Testis (tissue), 3 donors: ENCODE data around the gene GSTA4. TPM values are rescaled to one million over a fixed set of nuclear protein-coding genes. Genes with fewer than 3 reads are reported as not detected.

Source experiments
- DNase-seq: peaks from one replicate; pipeline ENCODE4 v3.0.0-alpha.2; 2019
- H3K27ac ChIP-seq, 2 donors: fragments of 200-600 bp; sonication (generic); one replicate each; pipeline ENCODE4 v1.5.1; 2019
- H3K27me3 ChIP-seq: fragments of 200-600 bp; sonication (generic); one replicate; pipeline ENCODE4 v1.5.1; 2019
- H3K36me3 ChIP-seq: fragments of 200-600 bp; sonication (generic); one replicate; pipeline ENCODE4 v1.5.1; 2017; ENCODE audit warnings: low read depth; ENCODE audit errors: missing control alignments
- H3K4me1 ChIP-seq: fragments of 200-600 bp; sonication (generic); one replicate; pipeline ENCODE4 v1.5.1; 2019
- H3K4me3 ChIP-seq, 2 donors: fragments of 200-600 bp; sonication (generic); one replicate each; pipeline ENCODE4 v1.5.1; 2017 to 2019
- H3K9me3 ChIP-seq: fragments of 200-600 bp; sonication (generic); one replicate; pipeline ENCODE4 v1.5.1; 2017
- POLR2A ChIP-seq: fragments of 450-650 bp; IDR thresholded peaks from one replicate; pipeline ENCODE4 v1.6.1; 2017; ENCODE audit warnings: antibody characterized with exemption, mild to moderate bottlenecking, moderate library complexity
- WGBS, 2 donors: methylation state at CpG; one replicate each; pipeline ENCODE4 v1.1.5; 2018; 5-methylcytosine and 5-hydroxymethylcytosine counted together
- intact Hi-C: fragments of 100-400 bp; cut with DNase I; formaldehyde crosslinking; loops from one replicate; pipeline ENCODE4 v1.15.1; 2023; ENCODE audit warnings: low total_unique reads
- polyA plus RNA-seq: library from polyadenylated mRNA; stranded (reverse); fragments of 350-450 nt; fragmentation: Illumina TruSeq; extraction: RNeasy Lipid Tissue Mini Kit (QIAGEN cat#74804); gene quantifications from one replicate; pipeline ENCODE4 v1.2.3, GENCODE V29; 2014; ENCODE audit warnings: low read depth, low replicate concordance; ENCODE audit not compliant: insufficient read depth
- total RNA-seq, 2 donors: library from RNA; depleted of rRNA; stranded (reverse); fragments of >200 nt; gene quantifications; one replicate each; pipeline ENCODE4 v1.2.3, GENCODE V29; 2016
- TF ChIP-seq, protein P1 (sequence below), 3 experiments: fragments of 450-650 bp in 2 of 3; fragments of 200-600 bp in 1 of 3; sonication (generic) in 1 of 3; IDR thresholded peaks; one replicate each; pipeline ENCODE4 v1.5.1; 2016 to 2019; ENCODE audit warnings: antibody characterized with exemption in 3 of 3, mild to moderate bottlenecking in 2 of 3, moderate library complexity in 1 of 3

The GSTA4 gene
- total and polyA plus RNA-seq, 3 donors from 2014 or later: 63.1 to 91.5 (median 87.3) TPM

DNA sequence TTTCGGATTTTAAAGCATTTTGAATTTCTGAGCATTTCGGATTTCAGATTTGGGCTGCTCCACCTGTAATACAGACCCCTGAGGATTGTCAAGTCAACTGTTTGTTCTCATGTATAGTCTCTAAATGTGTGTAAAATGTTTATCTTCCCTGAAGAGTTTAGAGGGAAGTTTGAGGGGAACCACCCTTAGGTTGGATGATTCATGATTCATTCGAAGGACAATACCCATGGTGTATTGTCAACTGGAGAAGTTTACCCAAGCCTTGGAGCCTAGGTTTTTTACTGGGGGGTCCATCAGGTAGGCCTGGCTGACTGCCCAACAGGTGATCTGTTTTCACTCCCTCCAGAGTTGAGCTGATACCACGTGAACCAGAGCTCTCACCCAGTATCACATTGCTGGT is 18.9 kb downstream of the GSTA4 start:
- Histone ChIP-seq H3K27me3 (no peaks in the 10 kb centered on the region), H3K27ac (no peak overlapping the region), H3K4me3 (no peak overlapping the region), H3K9me3 (no peaks in the 10 kb centered on the region), H3K4me1 (no peaks in the 10 kb centered on the region), H3K36me3 (no peaks in the 10 kb centered on the region)
- no peak for TF ChIP-seq POLR2A
- TF ChIP-seq, protein P1, sequence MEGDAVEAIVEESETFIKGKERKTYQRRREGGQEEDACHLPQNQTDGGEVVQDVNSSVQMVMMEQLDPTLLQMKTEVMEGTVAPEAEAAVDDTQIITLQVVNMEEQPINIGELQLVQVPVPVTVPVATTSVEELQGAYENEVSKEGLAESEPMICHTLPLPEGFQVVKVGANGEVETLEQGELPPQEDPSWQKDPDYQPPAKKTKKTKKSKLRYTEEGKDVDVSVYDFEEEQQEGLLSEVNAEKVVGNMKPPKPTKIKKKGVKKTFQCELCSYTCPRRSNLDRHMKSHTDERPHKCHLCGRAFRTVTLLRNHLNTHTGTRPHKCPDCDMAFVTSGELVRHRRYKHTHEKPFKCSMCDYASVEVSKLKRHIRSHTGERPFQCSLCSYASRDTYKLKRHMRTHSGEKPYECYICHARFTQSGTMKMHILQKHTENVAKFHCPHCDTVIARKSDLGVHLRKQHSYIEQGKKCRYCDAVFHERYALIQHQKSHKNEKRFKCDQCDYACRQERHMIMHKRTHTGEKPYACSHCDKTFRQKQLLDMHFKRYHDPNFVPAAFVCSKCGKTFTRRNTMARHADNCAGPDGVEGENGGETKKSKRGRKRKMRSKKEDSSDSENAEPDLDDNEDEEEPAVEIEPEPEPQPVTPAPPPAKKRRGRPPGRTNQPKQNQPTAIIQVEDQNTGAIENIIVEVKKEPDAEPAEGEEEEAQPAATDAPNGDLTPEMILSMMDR (IDR thresholded peaks at IDR 0.05): no peak
- WGBS, 2 donors: 78 to 81% methylated on average over 4 of the region's 4 CpGs
- no peak for DNase-seq
- intact Hi-C loops: no loop called here

DNA sequence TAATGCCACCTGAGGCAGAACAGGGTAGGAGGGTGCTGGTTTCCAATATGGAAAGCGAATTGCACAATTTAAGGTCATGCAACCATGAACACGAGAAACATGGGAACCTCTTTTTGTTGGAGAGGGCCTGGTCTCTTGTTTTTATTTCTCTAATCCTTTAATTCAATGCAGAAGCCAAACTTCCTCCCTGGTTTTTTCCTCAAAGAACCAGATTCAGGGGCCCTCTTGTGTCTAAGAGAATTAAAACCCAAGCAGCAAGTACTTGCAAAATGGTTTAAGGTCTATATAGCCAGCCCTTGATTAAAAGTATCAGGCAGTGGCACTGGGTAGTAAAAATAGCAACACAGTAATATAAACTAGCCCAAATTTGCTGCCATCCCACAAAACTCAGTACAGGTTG is 19.5 kb downstream of the GSTA4 start:
- no peak for DNase-seq
- no peak overlapping the region for H3K27ac ChIP-seq
- intact Hi-C loops: no loop called here
- TF ChIP-seq, protein P1 (IDR thresholded peaks at IDR 0.05): no peak
- no peak for TF ChIP-seq POLR2A
- H3K27me3 ChIP-seq: no peaks in the 10 kb centered on the region
- no peaks in the 10 kb centered on the region for H3K4me1 ChIP-seq
- no peak overlapping the region for H3K4me3 ChIP-seq
- no peaks in the 10 kb centered on the region for H3K36me3 ChIP-seq
- H3K9me3 ChIP-seq: no peaks in the 10 kb centered on the region
- 76 to 85% methylated on average over 2 of the region's 2 CpGs for WGBS, 2 donors

DNA sequence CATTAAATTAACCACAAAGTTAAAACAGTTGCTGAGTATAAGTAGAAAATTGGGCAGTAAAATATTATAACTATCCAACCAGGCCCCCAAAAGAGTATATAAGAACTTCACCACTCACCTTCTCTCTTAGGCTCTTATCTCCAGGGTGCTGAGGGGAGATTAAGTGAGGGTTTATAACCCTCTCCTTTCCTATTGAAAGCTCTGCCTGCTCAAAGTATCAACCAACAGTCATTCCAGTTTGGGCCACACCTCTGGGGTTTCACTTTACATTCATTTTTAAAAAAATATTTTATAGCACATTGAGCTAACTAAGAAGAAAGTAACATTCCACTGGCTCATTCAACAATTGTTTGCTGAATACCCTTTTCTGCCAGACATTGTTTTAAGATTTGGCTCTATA is 22.1 kb downstream of the GSTA4 start:
- DNase-seq: no peak
- intact Hi-C loops: no loop called here

DNA sequence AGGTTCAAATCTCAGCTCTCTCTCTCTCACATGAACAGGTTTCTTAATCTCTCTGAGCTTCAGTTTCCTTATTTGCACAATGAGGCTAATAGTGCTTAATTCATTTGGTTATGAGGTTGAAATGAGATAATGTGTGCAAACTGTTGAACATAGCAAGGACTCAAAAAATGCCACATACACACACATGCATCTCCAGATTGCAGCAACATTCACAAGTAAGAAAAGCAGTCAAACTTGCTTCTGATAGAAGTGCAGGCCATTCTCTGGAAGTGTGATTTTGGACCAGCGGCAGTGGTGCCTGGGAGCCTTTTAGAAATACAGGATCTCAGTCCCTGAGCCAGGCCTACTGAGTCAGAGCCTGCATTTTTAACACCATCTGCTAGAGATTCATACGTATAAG is 25.7 kb downstream of the GSTA4 start:
- H3K27me3 ChIP-seq: no peaks in the 10 kb centered on the region
- no peaks in the 10 kb centered on the region for H3K9me3 ChIP-seq
- no peak for DNase-seq
- WGBS, 2 donors: 79 to 95% methylated on average over 2 of the region's 2 CpGs
- H3K27ac ChIP-seq: no peak overlapping the region
- no peaks in the 10 kb centered on the region for H3K4me1 ChIP-seq
- no peak overlapping the region for H3K4me3 ChIP-seq
- intact Hi-C loops: no loop called here
- no peaks in the 10 kb centered on the region for H3K36me3 ChIP-seq
- TF ChIP-seq, protein P1 (IDR thresholded peaks at IDR 0.05): no peak
- no peak for TF ChIP-seq POLR2A

More for the DNA sequence above, 22.1 kb downstream of the GSTA4 start:
- Histone ChIP-seq H3K4me1 (no peaks in the 10 kb centered on the region), H3K4me3 (no peak overlapping the region), H3K36me3 (no peaks in the 10 kb centered on the region), H3K27me3 (no peaks in the 10 kb centered on the region), H3K27ac (no peak overlapping the region), H3K9me3 (no peaks in the 10 kb centered on the region)
- TF ChIP-seq, protein P1 (IDR thresholded peaks at IDR 0.05): no peak
- TF ChIP-seq POLR2A: no peak

DNA sequence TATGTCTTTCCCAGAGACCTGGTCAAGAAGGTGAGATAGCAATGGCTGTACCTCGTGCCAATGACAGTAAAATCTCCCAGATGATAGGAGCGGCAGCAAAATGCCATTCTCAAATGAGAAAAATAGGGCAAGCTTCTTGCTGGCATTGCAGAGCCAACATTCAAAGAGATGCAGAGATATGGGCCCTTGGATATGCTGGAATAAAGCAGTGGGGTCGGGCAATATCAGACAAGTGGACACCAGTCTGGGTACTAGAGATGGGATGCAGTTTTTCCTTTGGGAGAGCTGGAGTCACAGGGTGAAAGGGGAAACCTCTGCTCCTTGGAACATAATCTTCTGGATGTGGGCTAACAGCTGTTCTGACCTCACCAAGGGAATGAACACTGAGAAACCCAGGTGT is 29.0 kb downstream of the GSTA4 start:
- no peak for DNase-seq
- H3K36me3 ChIP-seq: no peaks in the 10 kb centered on the region
- H3K27ac ChIP-seq: no peak overlapping the region
- TF ChIP-seq, protein P1 (IDR thresholded peaks at IDR 0.05): no peak
- TF ChIP-seq POLR2A: no peak
- H3K4me3 ChIP-seq: no peak overlapping the region
- H3K27me3 ChIP-seq: no peaks in the 10 kb centered on the region
- H3K9me3 ChIP-seq: no peaks in the 10 kb centered on the region
- H3K4me1 ChIP-seq: no peaks in the 10 kb centered on the region
- intact Hi-C loops: no loop called here
- WGBS, 2 donors: 86 to 90% methylated on average over 3 of the region's 3 CpGs
